SIG-M5 (cell line): ENCODE data around the gene RUSC2.
"Not testable (repeated sequence)": the region's sequence is repeated elsewhere in the genome, so short reads cannot be mapped to it uniquely, and the experiment has no call there.

Source experiments
- DNase-seq: peaks from one replicate; lab custom pipeline; 2025; lab: John Stamatoyannopoulos, UW

The RUSC2 gene

GRCh38 chr9:35489313-35490154 lies at the start of gene RUSC2:
Gene RUSC2, plus strand, starts transcription at chr9:35490111. Its CDS starts 56,411 bp downstream, at chr9:35546522.
- no peak for DNase-seq

- DNase-seq, result no peak
These were observed 43.9 kb upstream of the RUSC2 start for GRCh38 chr9:35446012-35446411.

GRCh38 chr9:35448496-35448895 lies 41.4 kb upstream of the RUSC2 start:
- DNase-seq, result no peak

GRCh38 chr9:35452481-35452880 lies 37.4 kb upstream of the RUSC2 start:
- no peak for DNase-seq

GRCh38 chr9:35453786-35454185 lies 36.1 kb upstream of the RUSC2 start:
- DNase-seq, result no peak

GRCh38 chr9:35464141-35465025 lies 25.5 kb upstream of the RUSC2 start:
- no peak for DNase-seq

- DNase-seq, result no peak
These were observed 19.6 kb upstream of the RUSC2 start for GRCh38 chr9:35470340-35470739.

- DNase-seq, result no peak
These were observed 19.0 kb upstream of the RUSC2 start for GRCh38 chr9:35470894-35471293.

GRCh38 chr9:35476596-35476995 lies 13.3 kb upstream of the RUSC2 start:
- DNase-seq, result no peak

GRCh38 chr9:35477211-35477855 lies 12.6 kb upstream of the RUSC2 start:
- DNase-seq, result not testable (repeated sequence)

GRCh38 chr9:35478871-35479270 lies 11.0 kb upstream of the RUSC2 start:
- no peak for DNase-seq

GRCh38 chr9:35481347-35481975 lies 8.4 kb upstream of the RUSC2 start:
- DNase-seq, result no peak

- DNase-seq, result no peak
These were observed 7.8 kb upstream of the RUSC2 start for GRCh38 chr9:35482071-35482470.

- DNase-seq, result no peak
These were observed 5.5 kb upstream of the RUSC2 start for GRCh38 chr9:35484406-35484805.

- no peak for DNase-seq
These were observed 2.8 kb upstream of the RUSC2 start for GRCh38 chr9:35487081-35487480.

GRCh38 chr9:35488021-35488420 lies 1.9 kb upstream of the RUSC2 start:
- no peak for DNase-seq

GRCh38 chr9:35488566-35489312 lies 1.2 kb upstream of the RUSC2 start:
- no peak for DNase-seq

GRCh38 chr9:35490155-35490909 lies 421 bp downstream of the RUSC2 start:
- DNase-seq, result no peak

GRCh38 chr9:35490910-35491465 lies 1.1 kb downstream of the RUSC2 start:
- DNase-seq, result no peak

- DNase-seq, result not testable (repeated sequence)
These were observed 3.2 kb downstream of the RUSC2 start for GRCh38 chr9:35493119-35493518.
